Cardiac muscle cell (in vitro differentiated cells and primary cell): Measurements from ENCODE around the gene EIF4B. TPM values are rescaled to one million over a fixed set of nuclear protein-coding genes. Genes with fewer than 3 reads are reported as not detected.
"Not testable (repeated sequence)": the region's sequence is repeated elsewhere in the genome, so short reads cannot be mapped to it uniquely, and the experiment has no call there.

Source experiments
- DNase-seq, 2 donors: peaks; one replicate each; pipeline versions ENCODE4 v3.0.0 to v3.0.0-alpha.2; 2010 to 2017; ENCODE audit warnings: low read depth in 1 of 2, low spot score in 1 of 2
- H3K27ac ChIP-seq: fragments of 200-600 bp; sonication (generic); 2 replicates; pipeline ENCODE4 v1.5.1; 2016
- H3K27me3 ChIP-seq: fragments of 200-600 bp; sonication (generic); 2 replicates; pipeline ENCODE4 v1.6.0; 2016; ENCODE audit warnings: control low read depth
- H3K36me3 ChIP-seq: fragments of 200-600 bp; sonication (generic); 2 replicates; pipeline ENCODE4 v1.5.1; 2016; ENCODE audit warnings: control low read depth
- H3K4me1 ChIP-seq: fragments of 200-600 bp; sonication (generic); 2 replicates; pipeline ENCODE4 v1.8.1; 2017; ENCODE audit warnings: low read depth, mild to moderate bottlenecking, mixed run types
- H3K4me3 ChIP-seq: fragments of 200-600 bp; sonication (generic); 2 replicates; pipeline ENCODE4 v1.5.1; 2016; ENCODE audit warnings: mild to moderate bottlenecking
- H3K9me3 ChIP-seq: fragments of 200-600 bp; sonication (generic); 2 replicates; pipeline ENCODE4 v1.5.1; 2017; ENCODE audit warnings: low read depth, mild to moderate bottlenecking, control low read depth
- CTCF ChIP-seq: IDR thresholded peaks from 2 replicates; pipeline ENCODE4 v1.5.1; 2012; ENCODE audit warnings: low read depth, mild to moderate bottlenecking, low read length
- polyA plus RNA-seq: library from polyadenylated mRNA; unstranded; fragments of >200 nt; fragmentation: Nextera tagmentation; extraction: Ambion mirVana; gene quantifications from 2 replicates; pipeline ENCODE4 v1.2.1, GENCODE V29; 2016
- total RNA-seq: library from RNA; depleted of rRNA; stranded (reverse); fragments of >200 nt; gene quantifications from 2 replicates; pipeline ENCODE4 v1.2.3, GENCODE V29; 2016

Gene EIF4B
- total and polyA plus RNA-seq, 2 experiments from 2014 or later = 50.0 to 722 TPM

GRCh38 chr12:53005215-53005985, 856 bp upstream of the EIF4B start:
- Histone ChIP-seq H3K27ac (peak overlapping the region; percentile 31), H3K4me3 (peak overlapping the region; percentile 45), H3K9me3 (no peaks in the 10 kb centered on the region), H3K36me3 (no peaks in the 10 kb centered on the region), H3K27me3 (no peaks in the 10 kb centered on the region), H3K4me1 (peaks cover 19% of the 10 kb centered on the region)
- TF ChIP-seq CTCF = no peak
- DNase-seq = peak in 1 of 2 donors; percentile 20

- DNase-seq = peak; percentile 77 to 87
- TF ChIP-seq CTCF = no peak
- peaks cover 19% of the 10 kb centered on the region for H3K4me1 ChIP-seq
- peak overlapping the region; percentile 89 for H3K4me3 ChIP-seq
- H3K27me3 ChIP-seq = no peaks in the 10 kb centered on the region
- no peaks in the 10 kb centered on the region for H3K36me3 ChIP-seq
- no peaks in the 10 kb centered on the region for H3K9me3 ChIP-seq
- H3K27ac ChIP-seq = peak overlapping the region; percentile 98
Measured at GRCh38 chr12:53006810-53007309, 604 bp downstream of the EIF4B start.

- peak overlapping the region; percentile 89 for H3K4me3 ChIP-seq
- no peaks in the 10 kb centered on the region for H3K9me3 ChIP-seq
- H3K4me1 ChIP-seq = peaks cover 19% of the 10 kb centered on the region
- TF ChIP-seq CTCF = no peak
- H3K36me3 ChIP-seq = no peaks in the 10 kb centered on the region
- peak overlapping the region; percentile 98 for H3K27ac ChIP-seq
- DNase-seq = no peak
- no peaks in the 10 kb centered on the region for H3K27me3 ChIP-seq
Measured at GRCh38 chr12:53007343-53007742, 1.1 kb downstream of the EIF4B start.

DNA sequence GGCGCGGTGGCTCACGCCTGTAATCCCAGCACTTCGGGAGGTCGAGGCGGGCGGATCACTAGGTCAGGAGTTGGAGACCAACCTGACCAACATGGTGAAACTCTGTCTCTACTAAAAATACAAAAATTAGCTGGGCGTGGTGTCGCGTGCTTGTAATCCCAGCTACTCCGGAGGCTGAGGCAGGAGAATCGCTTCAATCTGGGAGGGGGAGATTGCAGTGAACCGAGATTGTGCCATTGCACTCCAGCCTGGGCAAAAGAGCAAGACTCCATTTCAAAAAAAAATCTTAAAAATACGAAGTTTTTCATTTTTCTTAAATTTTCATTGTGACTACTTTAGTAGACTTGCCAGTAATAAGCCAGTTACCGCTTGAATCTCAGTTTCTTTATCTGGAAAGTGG, 2.5 kb downstream of the EIF4B start:
- not testable (repeated sequence) for H3K4me3 ChIP-seq, DNase-seq, H3K27me3 ChIP-seq, H3K36me3 ChIP-seq, H3K9me3 ChIP-seq, H3K27ac ChIP-seq
- H3K4me1 ChIP-seq = peaks cover 19% of the 10 kb centered on the region

DNA sequence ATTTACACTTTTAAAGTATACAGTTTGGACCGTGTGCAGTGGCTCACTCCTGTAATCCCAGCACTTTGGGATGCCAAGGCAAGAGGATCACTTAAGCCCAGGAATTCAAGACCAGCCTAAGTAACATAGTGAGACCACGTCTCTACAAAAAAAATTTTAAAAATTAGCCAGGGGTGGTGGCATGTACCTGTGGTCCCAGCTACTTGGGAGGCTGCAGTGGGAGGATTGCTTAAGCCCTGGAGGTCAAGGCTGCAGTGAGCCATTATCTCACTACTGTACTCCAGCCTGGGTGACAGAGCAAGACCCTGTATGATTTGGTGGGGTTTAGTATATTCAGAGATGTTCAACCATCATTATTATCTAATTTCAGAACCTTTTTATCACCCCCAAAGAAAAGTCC, 4.7 kb downstream of the EIF4B start:
- Histone ChIP-seq H3K36me3 (no peaks in the 10 kb centered on the region), H3K4me1 (peaks cover 13% of the 10 kb centered on the region), H3K27me3 (no peaks in the 10 kb centered on the region), H3K4me3 (no peak overlapping the region), H3K27ac (no peak overlapping the region), H3K9me3 (no peaks in the 10 kb centered on the region)
- TF ChIP-seq CTCF = no peak
- no peak for DNase-seq

DNA sequence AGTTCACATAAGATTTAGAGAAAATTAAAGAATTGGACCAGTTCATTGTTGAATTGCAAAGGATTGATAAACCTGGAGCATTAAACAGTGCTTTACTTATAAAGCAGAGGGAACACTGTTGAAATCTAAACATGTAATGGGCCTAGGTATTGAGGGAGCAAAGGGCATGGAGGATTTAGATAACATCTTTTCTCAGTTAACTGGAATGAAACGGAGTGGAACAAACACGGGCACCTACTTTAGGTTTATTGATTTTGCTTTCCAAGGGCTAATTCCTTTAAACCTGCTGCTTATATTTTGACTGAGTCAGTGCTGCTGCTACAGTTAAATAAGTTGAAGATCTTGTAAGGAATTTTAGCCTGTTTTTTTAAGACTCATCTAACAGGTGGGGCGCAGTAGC, 5.6 kb downstream of the EIF4B start:
- Histone ChIP-seq H3K27me3 (no peaks in the 10 kb centered on the region), H3K27ac (no peak overlapping the region), H3K4me3 (no peak overlapping the region), H3K4me1 (peaks cover 13% of the 10 kb centered on the region), H3K36me3 (peaks cover 4% of the 10 kb centered on the region), H3K9me3 (no peaks in the 10 kb centered on the region)
- TF ChIP-seq CTCF = no peak
- DNase-seq = no peak
